Measurements from ENCODE around the gene TECR.
"Not testable (repeated sequence)": the region's sequence is repeated elsewhere in the genome, so short reads cannot be mapped to it uniquely, and the experiment has no call there.

Gene TECR, protein sequence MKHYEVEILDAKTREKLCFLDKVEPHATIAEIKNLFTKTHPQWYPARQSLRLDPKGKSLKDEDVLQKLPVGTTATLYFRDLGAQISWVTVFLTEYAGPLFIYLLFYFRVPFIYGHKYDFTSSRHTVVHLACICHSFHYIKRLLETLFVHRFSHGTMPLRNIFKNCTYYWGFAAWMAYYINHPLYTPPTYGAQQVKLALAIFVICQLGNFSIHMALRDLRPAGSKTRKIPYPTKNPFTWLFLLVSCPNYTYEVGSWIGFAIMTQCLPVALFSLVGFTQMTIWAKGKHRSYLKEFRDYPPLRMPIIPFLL

DNA sequence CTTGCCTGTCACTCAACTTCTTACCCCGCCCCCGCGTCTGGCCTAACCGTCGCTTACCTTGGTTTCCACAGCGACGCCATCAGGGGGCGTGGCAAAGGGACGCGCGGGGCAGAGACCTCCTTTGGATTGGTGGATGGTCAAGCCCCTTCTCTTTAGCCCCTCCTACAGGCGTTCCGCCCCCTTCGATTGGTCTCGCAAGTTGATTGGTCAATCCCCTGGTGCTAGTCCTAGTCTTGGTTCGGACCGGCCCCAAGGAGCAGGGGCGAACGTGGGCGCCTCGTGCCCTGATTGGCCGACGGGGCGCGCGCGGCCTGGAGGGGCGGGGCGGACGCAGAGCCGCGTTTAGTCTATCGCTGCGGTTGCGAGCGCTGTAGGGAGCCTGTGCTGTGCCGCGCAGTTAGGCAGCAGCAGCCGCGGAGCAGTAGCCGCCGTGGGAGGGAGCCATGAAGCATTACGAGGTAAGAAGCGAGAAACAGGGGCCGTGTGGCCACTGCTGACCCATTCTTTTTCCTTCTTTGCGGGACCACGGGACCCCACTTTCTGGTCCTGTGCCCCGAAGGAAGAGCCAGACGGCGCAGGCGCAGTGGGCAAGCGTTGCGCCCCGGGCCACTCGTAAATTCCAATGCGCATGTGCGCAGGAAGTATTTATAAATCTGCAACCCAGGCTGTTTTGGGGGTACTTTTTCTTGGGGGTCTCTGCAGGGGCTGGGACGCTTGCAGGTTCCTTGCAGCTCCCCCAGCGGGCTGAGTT lies at the start of gene TECR:
TECR (plus strand) TSS at position 341 of the 751 bp plus-strand sequence; CDS start at position 444, 103 bp downstream.
- peak; percentile 99 for DNase-seq

GRCh38 chr19:14479975-14480699 lies 49.3 kb upstream of the TECR start:
- peak; percentile 39 for DNase-seq

DNA sequence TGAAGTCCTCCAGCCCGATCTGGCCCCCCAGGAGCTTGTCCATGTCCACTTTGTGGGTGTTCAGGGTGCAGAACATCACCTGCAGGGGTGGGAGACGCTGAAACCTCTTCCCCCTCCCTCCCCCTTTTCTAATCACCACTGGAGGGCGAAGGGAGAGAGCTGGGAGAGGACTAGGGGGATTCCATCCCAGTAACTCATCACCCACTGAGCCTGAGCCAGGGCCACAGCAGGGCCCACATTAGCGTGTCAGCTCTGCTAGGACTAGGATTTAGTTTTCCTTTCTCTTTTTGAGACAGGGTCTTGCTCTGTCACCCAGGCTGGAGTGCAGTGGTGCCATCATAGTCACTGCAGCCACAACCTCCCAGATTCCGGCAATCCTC lies 48.7 kb upstream of the TECR start:
- no peak for DNase-seq

DNA sequence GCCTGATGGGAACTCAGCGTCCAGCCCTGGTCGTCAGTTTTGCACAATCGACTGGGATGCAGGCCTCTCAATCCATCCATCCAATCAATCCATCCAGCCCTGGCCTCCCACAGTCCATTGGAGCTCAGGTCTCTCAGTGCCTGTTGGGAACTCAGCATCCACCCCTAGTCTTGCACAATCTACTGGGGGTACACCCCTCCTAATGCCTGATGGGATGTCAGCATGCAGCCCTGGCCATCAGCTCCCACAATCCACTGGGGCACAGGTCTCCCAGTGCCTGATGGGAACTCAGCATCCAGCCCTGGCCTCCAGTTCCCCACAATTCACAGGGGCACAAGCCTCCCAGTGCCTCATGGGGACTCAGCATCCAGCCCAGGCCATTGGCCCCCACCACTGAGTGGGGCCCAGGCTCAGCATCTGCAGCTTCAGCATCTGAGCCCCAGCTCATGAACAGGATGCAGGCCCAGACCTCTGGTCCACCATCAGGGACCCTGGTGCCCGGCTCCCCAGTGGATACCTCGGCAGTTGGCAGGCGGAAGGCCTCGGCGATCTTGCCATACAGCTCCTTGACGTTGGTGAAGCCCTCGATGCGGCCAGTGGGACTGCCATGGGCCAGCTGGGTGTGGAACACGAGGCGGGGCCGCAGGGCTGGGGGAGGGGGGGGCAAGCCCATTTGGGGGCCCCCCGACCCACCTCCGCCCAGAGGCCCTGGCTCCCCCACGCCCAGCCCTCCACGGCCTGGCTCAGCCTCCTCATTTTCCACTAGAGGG lies 47.0 kb upstream of the TECR start:
- no peak for DNase-seq

DNA sequence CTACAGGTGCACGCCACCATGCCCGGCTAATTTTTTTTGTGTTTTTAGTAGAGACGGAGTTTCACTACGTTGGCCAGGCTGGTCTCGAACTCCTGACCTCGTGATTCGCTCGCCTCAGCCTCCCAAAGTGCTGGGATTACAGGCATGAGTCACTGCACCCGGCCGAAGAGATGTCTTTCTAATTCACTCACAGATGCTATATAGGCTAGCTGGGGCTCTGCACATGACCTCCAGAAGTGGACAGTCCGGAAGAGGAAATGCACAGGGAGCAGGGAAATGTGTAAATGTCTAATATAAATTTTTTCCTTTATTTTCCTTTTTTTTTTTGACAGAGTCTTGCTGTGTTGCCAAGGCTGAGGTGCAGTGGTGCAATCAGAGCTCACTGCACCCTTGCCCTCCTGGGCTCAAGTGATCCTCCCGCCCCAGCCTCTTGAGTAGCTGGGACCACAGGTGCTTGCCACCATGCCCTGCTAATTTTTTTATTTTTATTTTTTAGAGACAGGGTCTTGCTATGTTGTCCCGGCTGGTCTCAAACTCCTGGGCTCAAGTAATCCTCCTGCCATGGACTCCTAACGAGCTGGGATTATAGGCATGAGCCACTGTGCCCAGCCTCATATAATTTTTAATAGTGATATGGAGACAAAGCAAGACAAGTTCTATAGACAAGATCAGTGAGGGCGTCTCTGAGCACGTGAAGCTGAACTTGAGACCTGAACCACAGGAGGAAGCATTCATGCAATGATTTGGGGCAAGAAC lies 41.8 kb upstream of the TECR start:
- no peak for DNase-seq

GRCh38 chr19:14492756-14493337 lies 36.5 kb upstream of the TECR start:
- no peak for DNase-seq

GRCh38 chr19:14494411-14494810 lies 35.0 kb upstream of the TECR start:
- no peak for DNase-seq

GRCh38 chr19:14494910-14495671 lies 34.3 kb upstream of the TECR start:
- DNase-seq: peak; percentile 50

DNA sequence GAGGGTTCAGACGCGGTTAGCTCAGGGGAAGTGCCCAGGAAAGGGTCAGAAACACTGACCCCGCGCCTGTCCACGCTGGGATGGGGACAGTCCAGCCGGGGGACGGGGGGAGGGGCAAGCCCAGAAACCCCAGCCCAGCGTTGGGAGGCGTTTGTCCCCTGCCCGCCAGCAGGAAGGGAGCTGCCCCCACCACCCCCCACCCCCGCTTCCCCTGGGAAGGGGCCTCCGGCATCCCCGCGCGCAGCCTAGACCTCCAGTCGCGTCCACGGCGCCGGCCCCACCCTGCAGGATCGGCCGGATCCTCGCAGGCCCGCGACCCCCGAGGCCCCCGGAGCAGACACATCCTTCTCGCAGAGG lies 33.7 kb upstream of the TECR start:
- DNase-seq: no peak

GRCh38 chr19:14496029-14496833 lies 33.2 kb upstream of the TECR start, which contains the start of gene GIPC1:
Gene GIPC1, minus strand, starts transcription at chr19:14496127. Its CDS starts 13,151 bp downstream, at chr19:14482976.
- peak; percentile 98 for DNase-seq

DNA sequence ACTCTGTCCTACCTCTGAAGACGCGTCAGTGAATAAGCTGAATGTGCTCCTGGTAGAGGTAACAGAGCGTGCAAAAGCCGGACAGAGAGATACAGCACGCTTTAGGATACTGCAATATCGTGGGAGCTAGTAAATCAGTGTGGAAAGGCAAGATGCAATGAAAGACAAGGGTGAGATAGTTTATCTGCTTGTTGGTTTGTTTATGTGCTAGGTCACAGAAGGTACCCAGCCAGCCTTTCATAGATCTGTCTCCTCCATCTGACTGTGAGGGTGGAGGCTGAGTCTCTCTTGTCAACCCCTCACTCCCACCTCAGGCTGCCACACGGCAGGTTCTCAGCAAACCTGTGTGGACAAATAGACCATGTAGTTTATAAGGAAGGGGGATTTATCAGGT lies 32.6 kb upstream of the TECR start:
- DNase-seq: peak; percentile 61

- peak; percentile 51 for DNase-seq
Measured at GRCh38 chr19:14497228-14497921, 32.0 kb upstream of the TECR start.

GRCh38 chr19:14502334-14503092 lies 26.9 kb upstream of the TECR start:
- DNase-seq: peak; percentile 36

GRCh38 chr19:14503285-14503684 lies 26.1 kb upstream of the TECR start:
- DNase-seq: no peak

DNA sequence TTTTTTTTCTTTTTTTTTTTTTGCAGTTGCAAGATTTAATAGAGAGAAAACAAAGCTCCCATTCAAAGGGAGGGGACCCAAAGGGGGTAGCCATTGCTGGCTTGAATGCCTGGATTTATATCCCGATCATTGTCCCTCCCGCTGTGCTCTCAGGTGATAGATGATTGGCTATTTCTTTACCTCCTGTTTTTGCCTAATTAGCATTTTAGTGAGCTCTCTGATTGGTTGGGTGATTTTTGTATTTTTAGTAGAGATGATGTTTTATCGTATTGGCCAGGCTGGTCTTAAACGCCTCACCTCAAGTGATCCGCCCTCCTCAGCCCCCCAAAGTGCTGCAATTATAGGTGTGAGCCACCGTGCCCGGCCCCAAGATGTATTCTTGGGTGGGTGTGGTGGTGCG lies 24.8 kb upstream of the TECR start:
- DNase-seq: not testable (repeated sequence)

DNA sequence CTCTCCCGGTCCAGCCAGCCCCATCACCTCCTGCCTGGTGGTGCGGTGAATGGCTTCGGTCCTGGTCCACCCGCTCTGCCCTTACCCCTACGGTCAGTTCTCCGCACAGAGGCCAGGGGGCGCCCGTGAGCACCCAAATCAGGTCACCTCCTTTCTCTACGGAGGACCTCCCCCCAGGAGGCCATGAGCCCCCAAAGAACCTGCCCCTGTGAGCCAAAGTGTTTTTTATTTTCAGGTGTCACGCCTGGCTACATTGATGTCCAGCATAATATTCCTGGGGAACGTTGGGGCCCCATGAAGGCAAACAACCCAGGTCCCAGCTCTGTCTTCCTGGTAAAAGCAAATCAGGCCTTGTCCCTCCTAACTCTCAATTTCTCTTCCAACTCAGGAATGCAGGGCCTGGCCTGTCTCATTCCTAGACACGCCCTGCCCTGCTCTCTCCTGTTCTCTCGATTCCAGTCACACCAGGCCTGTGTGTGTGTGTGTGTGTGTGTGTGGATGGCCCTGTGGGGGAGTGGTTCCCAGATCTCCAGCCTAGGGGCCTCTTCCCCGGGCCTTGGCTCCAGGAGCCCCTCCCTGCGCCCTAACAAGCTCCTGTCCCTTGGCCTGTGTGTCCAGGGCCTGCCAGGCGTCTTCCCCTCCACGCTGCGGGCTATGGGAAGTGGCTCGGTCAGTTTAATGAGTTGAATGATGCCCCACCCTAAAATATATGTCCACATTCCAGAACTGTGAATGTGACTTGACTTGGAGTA lies 23.7 kb upstream of the TECR start:
- DNase-seq: peak; percentile 73

DNA sequence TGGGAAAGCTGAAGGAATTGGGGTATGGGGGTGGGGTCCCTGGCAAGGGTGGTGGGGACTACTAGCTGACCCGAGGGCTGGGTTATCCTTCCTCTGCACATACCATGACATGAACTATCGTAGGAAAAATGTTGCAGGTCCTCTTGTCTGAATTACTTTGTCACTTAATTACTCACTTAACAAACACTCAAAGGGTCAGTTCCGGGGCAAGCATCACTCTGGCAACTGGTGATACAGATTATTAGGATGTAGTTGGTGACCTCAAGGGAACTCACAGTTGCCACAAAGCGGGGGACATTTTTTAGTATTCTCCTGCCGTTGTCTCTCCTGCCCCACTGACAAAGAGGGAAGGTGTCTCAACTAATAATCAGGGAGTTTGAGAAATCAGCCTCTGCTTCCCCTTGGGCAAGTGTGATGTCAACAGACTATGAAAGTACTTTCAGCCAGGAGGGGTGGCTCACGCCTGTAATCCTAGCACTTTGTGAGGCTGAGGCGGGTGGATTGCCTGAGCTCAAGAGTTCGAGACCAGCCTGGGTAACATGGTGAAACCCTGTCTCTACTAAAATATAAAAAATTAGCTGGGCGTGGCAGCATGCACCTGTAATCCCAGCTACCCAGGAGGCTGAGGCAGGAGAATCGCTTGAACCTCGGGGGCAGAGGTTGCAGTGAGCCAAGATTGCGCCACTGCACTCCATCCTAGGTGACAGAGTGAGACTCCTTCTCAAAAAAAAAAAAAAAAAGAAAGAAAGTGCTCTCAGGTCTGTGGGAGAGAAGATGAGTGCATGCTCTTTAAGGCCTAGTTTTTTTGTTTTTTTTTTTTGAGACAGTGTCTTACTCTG lies 21.5 kb upstream of the TECR start:
- DNase-seq: peak; percentile 82
